GM18520 (cell line): ENCODE results near the gene APC2.

Source experiments
- ATAC-seq: cut with Tn5 transposase; IDR thresholded peaks from one replicate; pipeline ENCODE4 v1.9.1; 2021; ENCODE audit not compliant: unreplicated experiment

The APC2 gene

GRCh38 chr19:1445185-1445931 lies 4.6 kb upstream of the APC2 start:
- peak; percentile 52 for ATAC-seq

GRCh38 chr19:1445932-1446712 lies 3.8 kb upstream of the APC2 start:
- no peak for ATAC-seq

GRCh38 chr19:1446713-1447481 lies 3.0 kb upstream of the APC2 start:
- ATAC-seq = no peak

- no peak for ATAC-seq
Observed at GRCh38 chr19:1447504-1447903, 2.4 kb upstream of the APC2 start.

- ATAC-seq = no peak
Observed at GRCh38 chr19:1447944-1448343, 2.0 kb upstream of the APC2 start.

GRCh38 chr19:1450735-1451731 lies 1.1 kb downstream of the APC2 start:
- ATAC-seq = no peak

GRCh38 chr19:1451916-1452801 lies 2.2 kb downstream of the APC2 start:
- ATAC-seq = no peak

- ATAC-seq = no peak
Observed at GRCh38 chr19:1452802-1453524, 3.0 kb downstream of the APC2 start.

GRCh38 chr19:1453525-1454364 lies 3.8 kb downstream of the APC2 start:
- no peak for ATAC-seq

GRCh38 chr19:1455002-1455335 lies 5.0 kb downstream of the APC2 start:
- ATAC-seq = no peak

GRCh38 chr19:1455336-1456120 lies 5.6 kb downstream of the APC2 start:
- ATAC-seq = no peak

GRCh38 chr19:1456121-1456900 lies 6.4 kb downstream of the APC2 start:
- no peak for ATAC-seq

- no peak for ATAC-seq
Observed at GRCh38 chr19:1457031-1457739, 7.3 kb downstream of the APC2 start.

- ATAC-seq = no peak
Observed at GRCh38 chr19:1457892-1458291, 8.0 kb downstream of the APC2 start.

- ATAC-seq = no peak
Observed at GRCh38 chr19:1459479-1459878, 9.6 kb downstream of the APC2 start.
